Uterus (tissue), 2 donors: ENCODE results near the gene CELA2B.

ENCODE experiments used
- POLR2A ChIP-seq, 2 donors: fragments of 450-650 bp; IDR thresholded peaks; one replicate each; pipeline ENCODE4 v1.6.1; 2016; ENCODE audit warnings: antibody characterized with exemption in 2 of 2, mild to moderate bottlenecking in 1 of 2, moderate library complexity in 1 of 2
- TF ChIP-seq, protein P1 (sequence below), 4 experiments: fragments of 200-600 bp in 2 of 4; fragments of 450-650 bp in 2 of 4; sonication (generic) in 2 of 4; IDR thresholded peaks; one replicate each; pipeline ENCODE4 v1.5.1; 2016 to 2019; ENCODE audit warnings: antibody characterized with exemption in 4 of 4, mild to moderate bottlenecking in 2 of 4, moderate library complexity in 1 of 4

DNA sequence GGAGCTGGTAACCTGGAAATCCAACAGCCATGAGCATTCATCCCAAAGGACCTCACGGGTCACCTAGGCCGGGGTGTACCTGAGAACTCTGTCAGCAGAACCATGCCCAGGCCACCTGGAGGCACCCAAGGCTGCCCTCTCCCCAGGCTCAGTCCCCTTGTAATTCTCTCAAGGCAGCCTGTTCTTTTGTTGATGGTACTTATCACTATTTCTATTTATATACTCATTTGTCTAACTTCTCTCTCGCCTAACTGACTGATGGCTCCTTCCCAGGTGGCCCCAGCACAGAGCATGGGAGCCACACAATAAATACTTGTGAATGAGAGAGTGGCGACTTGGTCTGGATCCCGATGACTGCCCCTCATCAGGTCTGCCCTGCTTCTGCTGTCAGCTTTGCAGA, 31.4 kb downstream of the CELA2B start:
- TF ChIP-seq, protein P1, sequence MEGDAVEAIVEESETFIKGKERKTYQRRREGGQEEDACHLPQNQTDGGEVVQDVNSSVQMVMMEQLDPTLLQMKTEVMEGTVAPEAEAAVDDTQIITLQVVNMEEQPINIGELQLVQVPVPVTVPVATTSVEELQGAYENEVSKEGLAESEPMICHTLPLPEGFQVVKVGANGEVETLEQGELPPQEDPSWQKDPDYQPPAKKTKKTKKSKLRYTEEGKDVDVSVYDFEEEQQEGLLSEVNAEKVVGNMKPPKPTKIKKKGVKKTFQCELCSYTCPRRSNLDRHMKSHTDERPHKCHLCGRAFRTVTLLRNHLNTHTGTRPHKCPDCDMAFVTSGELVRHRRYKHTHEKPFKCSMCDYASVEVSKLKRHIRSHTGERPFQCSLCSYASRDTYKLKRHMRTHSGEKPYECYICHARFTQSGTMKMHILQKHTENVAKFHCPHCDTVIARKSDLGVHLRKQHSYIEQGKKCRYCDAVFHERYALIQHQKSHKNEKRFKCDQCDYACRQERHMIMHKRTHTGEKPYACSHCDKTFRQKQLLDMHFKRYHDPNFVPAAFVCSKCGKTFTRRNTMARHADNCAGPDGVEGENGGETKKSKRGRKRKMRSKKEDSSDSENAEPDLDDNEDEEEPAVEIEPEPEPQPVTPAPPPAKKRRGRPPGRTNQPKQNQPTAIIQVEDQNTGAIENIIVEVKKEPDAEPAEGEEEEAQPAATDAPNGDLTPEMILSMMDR (IDR thresholded peaks at IDR 0.05) = no peak
- TF ChIP-seq POLR2A (IDR thresholded peaks at IDR 0.05) = no peak
